Left lobe of liver (tissue), 2 donors: ENCODE measurements around the gene CLK1. TPM values are rescaled to one million over a fixed set of nuclear protein-coding genes. Genes with fewer than 3 reads are reported as not detected.
"Not testable (repeated sequence)": the region's sequence is repeated elsewhere in the genome, so short reads cannot be mapped to it uniquely, and the experiment has no call there.

Source experiments
- ATAC-seq: fragments of 200-7000 bp; cut with Tn5 transposase; one replicate; pipeline ENCODE4 v1.9.1; 2020; ENCODE audit warnings: mild to moderate bottlenecking, moderate library complexity
- DNase-seq: peaks from one replicate; pipeline ENCODE4 v3.0.0-alpha.2; 2020; ENCODE audit warnings: low spot score
- total RNA-seq: library from RNA; stranded (reverse); gene quantifications from one replicate; pipeline ENCODE4 v1.2.1, GENCODE V29; 2021
- donor health status: DM: no; HTN: no; CAD: no; lungs with moderate emphysema.
- donor health status: DM: no; HTN: yes; CAD: no.

The CLK1 gene
- total RNA-seq, 1 donor from 2014 or later = 45.6 TPM

GRCh38 chr2:200851398-200852248, 12.8 kb downstream of the CLK1 start:
- no peak for DNase-seq
- ATAC-seq = no peak

GRCh38 chr2:200850512-200851256, 13.8 kb downstream of the CLK1 start:
- no peak for DNase-seq

DNA sequence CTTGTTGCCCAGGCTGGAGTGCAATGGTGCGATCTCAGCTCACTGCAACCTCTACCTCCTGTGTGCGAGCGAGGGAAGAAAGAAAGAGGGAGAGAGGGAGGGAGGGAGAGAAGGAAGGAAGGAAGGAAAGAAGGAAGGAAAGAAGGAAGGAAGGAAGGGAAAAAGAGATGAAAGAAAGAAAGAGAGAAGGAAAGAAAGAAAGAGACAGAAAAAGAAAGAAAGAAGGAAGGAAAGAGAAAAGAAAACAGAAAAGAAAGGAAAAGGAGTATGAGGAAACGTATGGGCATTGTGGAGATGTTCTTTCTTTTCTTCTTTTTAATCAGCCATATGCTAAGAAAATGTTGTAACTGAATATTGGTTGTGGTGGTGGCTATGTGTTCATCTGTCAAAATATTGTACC, 16.5 kb downstream of the CLK1 start:
- no peak for ATAC-seq
- DNase-seq = no peak

More at GRCh38 chr2:200850512-200851256, 13.8 kb downstream of the CLK1 start:
- no peak for ATAC-seq

DNA sequence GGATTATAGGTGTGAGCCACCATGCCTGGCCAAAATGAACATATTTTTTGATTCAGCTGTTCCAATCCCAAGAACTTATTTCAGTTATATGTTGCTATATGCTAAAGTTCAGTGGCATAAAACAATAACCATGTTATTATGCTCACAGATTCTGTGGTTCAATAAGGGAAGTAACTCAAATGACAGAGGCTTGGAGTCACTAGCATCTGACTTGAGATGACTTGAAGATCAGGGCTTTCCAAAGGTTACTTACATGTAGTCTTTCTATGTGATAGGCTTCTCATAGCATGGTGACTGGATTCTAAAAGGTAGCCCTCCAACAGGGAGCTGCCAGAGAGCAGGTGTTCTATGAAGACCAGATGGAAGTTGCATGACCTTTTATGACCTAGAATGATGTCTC, 17.2 kb downstream of the CLK1 start:
- no peak for ATAC-seq
- DNase-seq = no peak

- no peak for ATAC-seq
Measured at GRCh38 chr2:200845669-200846325, 18.7 kb downstream of the CLK1 start.

DNA sequence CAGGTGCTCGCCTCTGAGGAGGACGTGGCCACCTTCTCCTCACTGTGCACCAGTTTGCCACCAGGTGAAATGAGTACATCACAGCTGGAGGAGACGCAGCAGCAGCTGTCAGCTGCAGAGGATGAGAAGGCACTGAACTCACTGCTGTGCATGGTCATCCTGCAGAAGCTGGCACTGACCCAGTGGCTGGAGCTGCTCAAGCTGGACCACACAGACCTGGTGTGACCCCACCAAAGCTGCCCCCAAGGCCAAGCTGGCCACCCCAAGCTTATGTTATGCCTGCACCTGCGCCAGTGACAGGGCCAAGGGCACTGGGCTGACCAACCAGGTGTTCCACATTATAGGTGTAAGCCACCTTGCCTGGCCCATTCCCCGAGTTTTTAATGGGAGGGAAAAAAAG, 19.3 kb downstream of the CLK1 start:
- no peak for ATAC-seq
- no peak for DNase-seq

More at GRCh38 chr2:200845669-200846325, 18.7 kb downstream of the CLK1 start:
- no peak for DNase-seq

GRCh38 chr2:200843993-200844948, 20.2 kb downstream of the CLK1 start:
- ATAC-seq (no peak), DNase-seq (no peak)

GRCh38 chr2:200839513-200839912, 24.9 kb downstream of the CLK1 start:
- DNase-seq (no peak), ATAC-seq (no peak)

- DNase-seq = no peak
- no peak for ATAC-seq
Measured at GRCh38 chr2:200834701-200835100, 29.8 kb downstream of the CLK1 start.

GRCh38 chr2:200829258-200829655, 35.2 kb downstream of the CLK1 start:
- no peak for DNase-seq
- ATAC-seq = no peak

- ATAC-seq (peak; percentile 10), DNase-seq (no peak)
Measured at GRCh38 chr2:200828572-200829257, 35.7 kb downstream of the CLK1 start.

DNA sequence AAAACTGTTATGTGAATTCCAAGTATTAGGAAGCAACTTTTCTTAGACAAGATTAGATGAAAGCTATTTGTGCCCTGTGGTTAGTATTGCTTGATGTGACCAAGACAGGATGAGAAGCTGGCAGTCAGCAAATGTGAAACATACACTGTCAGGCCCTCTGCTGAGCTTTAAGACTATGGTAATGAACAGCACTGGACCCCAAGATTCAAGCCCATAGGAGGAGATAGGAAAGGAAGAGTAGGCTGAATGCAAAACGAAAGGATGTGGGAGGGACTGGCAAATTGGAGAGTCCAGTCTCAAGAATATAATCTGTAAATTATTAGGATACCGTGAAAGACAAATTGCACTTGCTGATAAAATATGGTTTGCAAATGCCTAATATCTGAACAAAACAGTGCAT, 36.4 kb downstream of the CLK1 start:
- ATAC-seq (peak; percentile 23), DNase-seq (no peak)

DNA sequence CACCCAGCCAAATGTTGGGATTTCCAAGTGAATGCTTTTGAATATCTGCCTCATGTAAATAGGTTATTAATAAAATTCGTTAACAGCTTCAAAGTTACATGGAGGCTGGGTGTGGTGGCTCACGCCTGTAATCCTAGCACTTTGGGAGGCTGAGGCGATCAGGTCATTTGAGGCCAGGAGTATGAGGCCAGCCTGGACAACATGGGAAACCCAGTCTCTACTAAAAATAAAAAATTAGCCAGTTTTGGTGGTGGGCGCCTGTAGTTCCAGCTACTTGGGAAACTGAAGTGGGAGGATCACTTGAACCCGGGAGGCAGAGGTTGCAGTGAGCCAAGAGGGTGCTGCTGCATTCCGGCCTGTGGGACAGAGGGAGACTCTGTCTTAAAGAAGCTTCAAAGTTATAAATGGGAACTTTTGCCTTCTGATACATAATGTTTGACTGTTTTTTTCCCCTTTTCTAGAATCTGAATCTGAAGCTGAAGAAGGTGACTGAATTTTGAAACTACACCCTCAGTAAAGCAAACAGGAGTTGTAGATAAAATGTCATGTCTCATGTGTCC, 42.7 kb downstream of the CLK1 start:
- ATAC-seq = no peak

DNA sequence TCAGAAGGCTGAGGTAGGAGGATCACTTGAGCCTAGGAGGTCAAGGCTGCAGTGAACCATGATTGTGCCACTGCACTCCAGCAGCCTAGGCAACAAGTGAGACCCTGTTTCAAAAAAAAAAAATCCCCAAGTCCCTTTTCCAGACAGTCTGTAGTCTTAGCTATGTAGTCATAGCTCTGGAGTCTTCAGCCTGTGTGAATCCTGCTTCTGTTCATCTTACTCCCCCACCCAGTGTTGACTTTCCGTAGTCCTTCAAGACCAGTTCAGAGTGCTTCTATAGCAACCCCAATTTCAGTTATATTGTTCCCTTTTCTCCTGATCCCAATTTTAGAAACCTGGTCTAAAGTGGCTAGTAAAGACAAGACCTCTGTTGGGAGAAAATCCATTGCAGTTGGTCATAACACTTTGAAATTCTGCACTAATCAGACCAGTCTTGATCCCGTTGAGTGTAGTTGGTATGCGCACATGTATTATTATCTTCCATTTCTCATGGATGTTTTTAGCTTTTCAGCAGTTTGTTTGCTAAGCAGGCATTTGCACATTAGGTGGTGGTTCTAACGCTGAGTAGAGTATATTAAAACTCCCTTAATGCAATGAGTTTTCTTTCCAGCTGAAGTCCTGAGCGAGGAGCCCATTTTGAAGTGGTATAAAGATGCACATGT, 43.8 kb downstream of the CLK1 start:
- DNase-seq (no peak), ATAC-seq (no peak)

More for the DNA sequence above, 42.7 kb downstream of the CLK1 start:
- DNase-seq = no peak

DNA sequence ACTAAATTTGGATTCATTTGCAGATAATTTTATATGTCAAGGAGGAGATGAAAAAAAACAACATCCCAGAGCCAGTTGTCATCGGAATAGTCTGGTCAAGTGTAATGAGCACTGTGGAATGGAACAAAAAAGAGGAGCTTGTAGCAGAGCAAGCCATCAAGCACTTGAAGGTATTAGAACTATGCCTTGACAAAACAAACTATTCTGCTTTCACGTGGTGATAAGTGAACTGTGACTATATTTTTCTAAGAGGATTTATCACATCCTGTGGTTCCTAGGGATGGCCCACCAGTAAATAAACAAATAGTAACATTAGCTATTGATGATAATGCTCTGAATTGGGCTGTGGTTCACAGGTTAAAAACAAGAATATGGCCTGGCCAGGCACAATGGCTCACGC, 45.7 kb downstream of the CLK1 start:
- DNase-seq, ATAC-seq: not testable (repeated sequence)

DNA sequence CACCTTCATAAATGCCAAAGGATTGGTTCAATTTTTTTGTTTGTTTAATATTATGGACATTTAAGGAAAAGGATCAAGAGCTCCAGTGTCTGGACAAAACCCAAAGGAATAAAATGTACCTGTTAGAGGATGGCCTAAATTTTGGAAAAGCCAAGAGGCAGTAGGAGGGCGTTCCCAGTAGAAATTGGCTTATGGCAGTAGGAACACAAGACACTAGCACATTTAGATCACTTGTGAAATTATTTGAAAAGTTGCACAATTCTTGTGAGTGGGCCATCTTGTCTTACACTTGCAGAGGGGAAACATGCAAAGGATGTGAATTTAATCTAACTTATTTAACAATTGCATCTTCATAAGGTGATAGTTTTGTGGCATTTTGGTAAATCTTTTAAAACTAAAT, 49.5 kb downstream of the CLK1 start:
- ATAC-seq (no peak), DNase-seq (no peak)

GRCh38 chr2:200814276-200814815, 50.1 kb downstream of the CLK1 start:
- DNase-seq (no peak), ATAC-seq (no peak)
